Aorta (tissue), 5 donors: ENCODE measurements around the gene GRIFIN. TPM values are rescaled to one million over a fixed set of nuclear protein-coding genes. Genes with fewer than 3 reads are reported as not detected.

Experiments
- ATAC-seq: fragments of 200-7000 bp; cut with Tn5 transposase; one replicate; pipeline ENCODE4 v1.9.1; 2022; ENCODE audit warnings: moderate library complexity; ENCODE audit not compliant: low FRiP score
- DNase-seq, 2 donors: peaks; one replicate each; pipeline ENCODE4 v3.0.0-alpha.2; 2020
- H3K27ac ChIP-seq, 2 donors: one replicate each; pipeline ENCODE4 v1.5.1; 2013; ENCODE audit warnings: low read length in 2 of 2, mild to moderate bottlenecking in 2 of 2, moderate library complexity in 2 of 2, control low read depth in 1 of 2, inconsistent platforms in 1 of 2, low read depth in 1 of 2
- H3K27me3 ChIP-seq, 2 donors: one replicate each; pipeline ENCODE4 v1.6.1; 2013; ENCODE audit warnings: control low read depth in 1 of 2, low read length in 1 of 2, mild to moderate bottlenecking in 1 of 2, moderate library complexity in 1 of 2; ENCODE audit not compliant: insufficient read depth in 2 of 2, control insufficient read depth in 1 of 2
- H3K36me3 ChIP-seq, 2 donors: one replicate each; pipeline ENCODE4 v1.6.1; 2013; ENCODE audit warnings: control low read depth in 1 of 2, low read length in 1 of 2, mild to moderate bottlenecking in 1 of 2; ENCODE audit not compliant: insufficient read depth in 2 of 2, control insufficient read depth in 1 of 2
- H3K4me1 ChIP-seq, 2 donors: one replicate each; pipeline ENCODE4 v1.6.1; 2013; ENCODE audit warnings: low read length in 2 of 2, control low read depth in 1 of 2, mild to moderate bottlenecking in 1 of 2, moderate library complexity in 1 of 2; ENCODE audit not compliant: insufficient read depth in 2 of 2, control insufficient read depth in 1 of 2
- H3K4me3 ChIP-seq, 2 donors: one replicate each; pipeline ENCODE4 v1.5.1; 2013; ENCODE audit warnings: low read length in 2 of 2, control low read depth in 1 of 2, mild to moderate bottlenecking in 1 of 2
- H3K9me3 ChIP-seq: one replicate; pipeline ENCODE4 v1.6.1; 2013; ENCODE audit warnings: mild to moderate bottlenecking, low read length; ENCODE audit not compliant: control insufficient read depth
- WGBS, 2 donors: extraction: QIAGEN DNeasy Blood & Tissue Kit; methylation state at CpG; one replicate each; pipeline ENCODE4 v1.1.7; 2013; 5-methylcytosine and 5-hydroxymethylcytosine counted together
- intact Hi-C, 2 donors: fragments of 100-400 bp; cut with DNase I; formaldehyde crosslinking; loops; one replicate each; pipeline versions ENCODE4 v1.14.2 to v1.15.0; 2022
- polyA plus RNA-seq, 2 donors: library from polyadenylated mRNA; stranded (reverse); fragments of 200-250 nt; gene quantifications; one replicate each; pipeline ENCODE4 v1.2.3, GENCODE V29; 2013
- total RNA-seq, 2 donors: library from RNA; stranded (reverse); fragmentation: NEBNext Ultra II Directional; extraction: Animal tissue kit (Norgen Biotek cat#: 25700); gene quantifications; one replicate each; pipeline ENCODE4 v1.2.1, GENCODE V29; 2021
- donor health status: healthy with polysubstance abuse.
- donor health status: Bipolar disorder and iron deficiency.
- donor health status: DM: no; HTN: no; CAD: no.
- donor health status: DM: no; HTN: no; CAD: no.
- donor health status: DM: yes; HTN: yes; CAD: no.

GRIFIN gene
- total and polyA plus RNA-seq, 4 donors = not detected

- intact Hi-C loops = no loop called here
- Histone ChIP-seq H3K9me3 (no peaks in the 10 kb centered on the region), H3K4me3 (no peak overlapping the region), H3K27me3 (no peaks in the 10 kb centered on the region), H3K27ac (no peak overlapping the region), H3K36me3 (no peaks in the 10 kb centered on the region), H3K4me1 (no peaks in the 10 kb centered on the region)
- no peak for DNase-seq
- WGBS, 2 donors = 93 to 95% methylated on average over 13 of the region's 13 CpGs
- ATAC-seq = no peak
These were observed 37.4 kb downstream of the GRIFIN start for GRCh38 chr7:2438775-2439174.

- H3K27ac ChIP-seq = no peak overlapping the region
- DNase-seq (no peak), ATAC-seq (peak; percentile 20)
- WGBS, 2 donors = 79 to 88% methylated on average over 7 of the region's 7 CpGs
- no peak overlapping the region for H3K4me3 ChIP-seq
- intact Hi-C loops = no loop called here
- H3K9me3 ChIP-seq = no peaks in the 10 kb centered on the region
- no peaks in the 10 kb centered on the region for H3K4me1 ChIP-seq
- peaks cover 0 to 2% of the 10 kb centered on the region in 2 donors for H3K36me3 ChIP-seq
- H3K27me3 ChIP-seq = no peaks in the 10 kb centered on the region
These were observed 38.0 kb downstream of the GRIFIN start for GRCh38 chr7:2438186-2438585.

GRCh38 chr7:2437537-2438148, 38.6 kb downstream of the GRIFIN start:
- Histone ChIP-seq H3K27me3 (no peaks in the 10 kb centered on the region), H3K27ac (no peak overlapping the region), H3K4me1 (no peaks in the 10 kb centered on the region), H3K9me3 (no peaks in the 10 kb centered on the region), H3K4me3 (no peak overlapping the region), H3K36me3 (peaks cover 0 to 4% of the 10 kb centered on the region in 2 donors)
- ATAC-seq (no peak), DNase-seq (no peak)
- WGBS, 2 donors = 84 to 90% methylated on average over 16 of the region's 16 CpGs
- intact Hi-C loops = no loop called here

- no peaks in the 10 kb centered on the region for H3K4me1 ChIP-seq
- no peaks in the 10 kb centered on the region for H3K27me3 ChIP-seq
- WGBS, 2 donors = 92 to 95% methylated on average over 9 of the region's 9 CpGs
- H3K27ac ChIP-seq = no peak overlapping the region
- H3K4me3 ChIP-seq = no peak overlapping the region
- no peaks in the 10 kb centered on the region for H3K9me3 ChIP-seq
- ATAC-seq (no peak), DNase-seq (no peak)
- intact Hi-C loops = no loop called here
- H3K36me3 ChIP-seq = peaks cover 0 to 4% of the 10 kb centered on the region in 2 donors
These were observed 39.1 kb downstream of the GRIFIN start for GRCh38 chr7:2437136-2437535.

- Histone ChIP-seq H3K27ac (no peak overlapping the region), H3K36me3 (peaks cover 0 to 4% of the 10 kb centered on the region in 2 donors), H3K4me1 (no peaks in the 10 kb centered on the region), H3K9me3 (no peaks in the 10 kb centered on the region), H3K4me3 (no peak overlapping the region), H3K27me3 (no peaks in the 10 kb centered on the region)
- no peak for ATAC-seq
- 90 to 91% methylated on average over 25 of the region's 25 CpGs for WGBS, 2 donors
- no peak for DNase-seq
- intact Hi-C loops = no loop called here
These were observed 39.7 kb downstream of the GRIFIN start for GRCh38 chr7:2436341-2437104.

GRCh38 chr7:2435146-2435545, 41.1 kb downstream of the GRIFIN start:
- 91 to 94% methylated on average over 5 of the region's 5 CpGs for WGBS, 2 donors
- DNase-seq (no peak), ATAC-seq (no peak)
- peaks cover 0 to 4% of the 10 kb centered on the region in 2 donors for H3K36me3 ChIP-seq
- intact Hi-C loops = no loop called here
- H3K27ac ChIP-seq = no peak overlapping the region
- no peaks in the 10 kb centered on the region for H3K9me3 ChIP-seq
- H3K4me3 ChIP-seq = no peak overlapping the region
- H3K27me3 ChIP-seq = no peaks in the 10 kb centered on the region
- H3K4me1 ChIP-seq = no peaks in the 10 kb centered on the region

GRCh38 chr7:2433713-2434550, 42.3 kb downstream of the GRIFIN start:
- 96% methylated on average over 42 of the region's 42 CpGs for WGBS, 2 donors
- H3K4me3 ChIP-seq = no peak overlapping the region
- no peak for DNase-seq
- intact Hi-C loops = no loop called here
- no peaks in the 10 kb centered on the region for H3K27me3 ChIP-seq
- no peaks in the 10 kb centered on the region for H3K9me3 ChIP-seq
- peaks cover 0 to 4% of the 10 kb centered on the region in 2 donors for H3K36me3 ChIP-seq
- no peaks in the 10 kb centered on the region for H3K4me1 ChIP-seq
- H3K27ac ChIP-seq = no peak overlapping the region
- no peak for ATAC-seq

GRCh38 chr7:2432910-2433712, 43.1 kb downstream of the GRIFIN start:
- DNase-seq (no peak), ATAC-seq (no peak)
- Histone ChIP-seq H3K4me1 (no peaks in the 10 kb centered on the region), H3K9me3 (no peaks in the 10 kb centered on the region), H3K36me3 (peaks cover 0 to 4% of the 10 kb centered on the region in 2 donors), H3K27ac (no peak overlapping the region), H3K27me3 (no peaks in the 10 kb centered on the region), H3K4me3 (no peak overlapping the region)
- WGBS, 2 donors = 98 to 99% methylated on average over 85 of the region's 85 CpGs
- intact Hi-C loops = no loop called here
